ENCODE measurements around the gene SKAP1.
A peak's percentile ranks its signal among the peaks of the same experiment; 100 is the strongest.
"Not testable (repeated sequence)": the region's sequence is repeated elsewhere in the genome, so short reads cannot be mapped to it uniquely, and the experiment has no call there.

Gene SKAP1

GRCh38 chr17:48314716-48315115 is 115.3 kb downstream of the SKAP1 start:
- no peak for DNase-seq

DNA sequence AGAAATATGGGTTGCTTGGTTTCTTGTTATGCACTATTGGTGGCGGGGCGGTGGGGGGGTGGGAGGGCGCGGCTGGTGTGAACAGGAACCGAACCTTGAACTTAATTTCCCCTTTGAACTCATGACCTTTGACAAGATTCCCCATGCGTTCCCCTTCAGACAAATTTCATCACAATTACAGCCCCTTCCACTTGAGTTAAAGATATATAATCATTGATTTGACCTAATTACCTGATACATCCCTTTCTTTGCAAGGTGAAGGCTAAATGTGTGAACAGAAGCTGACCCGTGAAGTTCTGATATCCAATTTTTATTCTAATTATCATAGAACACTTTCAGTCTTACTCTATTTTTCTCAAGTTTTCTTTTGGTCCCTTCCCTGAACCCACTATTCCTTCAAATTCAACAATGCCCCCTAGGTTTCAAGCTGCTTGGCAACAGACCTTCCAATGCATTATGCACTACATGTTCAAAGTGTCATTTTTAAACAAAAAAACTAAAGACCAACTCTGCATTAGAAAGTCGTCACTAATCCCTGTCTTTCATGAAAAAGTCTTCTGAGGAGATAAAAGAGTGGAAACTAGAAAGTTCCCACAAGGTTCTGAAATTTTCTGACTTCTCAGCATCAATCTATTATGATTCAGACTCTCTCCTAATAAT is 116.8 kb downstream of the SKAP1 start:
- no peak for DNase-seq

GRCh38 chr17:48311324-48311723 is 118.7 kb downstream of the SKAP1 start:
- DNase-seq, result no peak

DNA sequence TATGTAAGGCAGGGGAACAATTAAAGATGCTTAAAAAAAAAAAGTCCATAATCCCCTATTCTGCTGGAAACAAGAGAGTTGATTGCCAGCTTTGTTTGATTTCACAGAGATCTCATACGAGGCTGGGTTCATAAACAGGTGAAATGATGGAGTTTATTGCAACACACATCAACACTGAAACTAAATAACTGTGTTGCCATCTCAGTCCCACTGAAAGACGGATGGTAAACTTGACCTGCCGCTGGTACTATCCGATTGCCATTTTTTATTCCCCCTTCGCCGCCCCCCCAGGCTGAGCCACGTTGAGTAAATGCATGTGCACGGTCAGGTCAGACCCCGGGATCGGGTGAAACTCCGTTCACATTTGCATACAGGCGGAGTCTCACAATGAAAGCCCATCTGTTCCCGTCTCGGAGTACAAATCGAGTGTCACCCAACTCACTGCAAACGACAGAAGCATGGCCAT is 119.2 kb downstream of the SKAP1 start:
- peak; percentile 93 for DNase-seq

DNA sequence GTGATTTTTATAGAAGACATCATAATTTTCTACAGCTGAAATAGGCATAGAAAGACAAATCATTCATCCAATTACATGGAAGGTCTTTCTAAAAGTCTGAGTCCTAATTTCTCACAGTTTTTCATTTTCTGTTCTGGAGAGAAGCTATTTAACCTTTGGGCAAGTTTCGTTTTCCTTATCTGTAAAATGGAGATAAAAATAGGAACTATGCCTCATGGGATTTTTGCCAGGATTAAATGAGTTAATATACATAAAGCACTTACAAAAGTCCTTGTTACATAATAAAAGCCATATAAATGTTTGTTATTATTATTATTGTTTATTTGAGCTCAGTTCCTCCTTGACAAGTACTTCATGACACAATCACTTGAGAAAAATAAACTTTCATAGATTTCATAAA is 121.4 kb downstream of the SKAP1 start:
- no peak for DNase-seq

- no peak for DNase-seq
Measured at GRCh38 chr17:48307814-48308411, 122.1 kb downstream of the SKAP1 start.

DNA sequence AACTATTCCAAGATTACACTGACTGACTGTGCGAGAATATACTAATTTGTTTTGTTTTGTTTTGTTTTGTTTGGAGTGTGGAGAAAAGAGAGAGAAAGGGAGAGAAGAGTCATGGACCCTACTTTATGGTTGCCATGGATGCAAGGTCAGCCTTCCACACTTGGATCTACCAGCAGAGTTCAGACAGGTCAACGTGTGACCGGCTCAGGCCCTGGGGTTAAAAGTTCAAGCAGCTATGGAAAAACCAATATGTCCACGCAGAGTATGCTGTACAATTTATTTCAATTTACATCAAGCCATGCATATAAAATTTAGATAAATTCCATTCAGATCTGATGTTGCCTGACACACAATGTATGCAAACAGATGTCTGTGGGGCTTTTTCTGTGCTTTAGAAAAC is 122.8 kb downstream of the SKAP1 start:
- DNase-seq, result no peak

DNA sequence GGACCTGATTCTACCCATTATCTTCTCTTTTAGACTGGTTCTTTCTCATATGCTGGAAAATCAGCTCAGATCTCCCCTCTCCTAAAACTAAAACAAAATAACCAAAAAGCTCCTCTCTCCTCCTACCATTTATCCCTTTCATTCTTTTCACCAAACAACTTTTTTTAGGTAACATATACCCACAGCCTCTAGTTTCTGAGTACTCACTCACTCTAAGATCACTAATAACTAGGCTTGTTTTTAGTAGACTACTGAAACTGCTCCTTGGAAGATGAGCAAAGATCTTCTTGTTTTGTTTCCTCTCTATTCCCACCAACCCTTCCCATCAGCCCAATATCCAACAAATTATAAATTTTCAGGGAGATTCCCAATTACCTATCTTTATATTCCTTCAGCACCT is 129.0 kb downstream of the SKAP1 start:
- DNase-seq, result no peak

DNA sequence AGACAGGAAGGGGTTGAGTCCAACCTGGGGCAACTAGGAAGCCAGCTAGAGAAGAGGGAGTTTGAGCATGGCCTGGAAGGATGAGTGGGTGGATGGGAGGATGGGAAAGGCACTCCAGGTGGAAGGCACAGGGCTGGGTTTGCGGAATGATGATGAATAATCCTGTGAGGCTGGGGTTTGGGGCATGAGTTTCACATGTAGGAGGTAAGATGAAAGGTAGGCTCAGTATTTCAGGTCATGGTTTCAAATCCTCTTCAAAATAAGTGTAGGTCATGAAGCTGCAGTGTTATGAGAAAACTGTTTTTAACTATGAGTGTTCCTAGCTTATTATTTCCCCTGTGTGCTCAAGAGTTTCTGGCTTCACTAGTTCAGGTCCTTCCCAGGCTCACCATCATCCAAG is 130.3 kb downstream of the SKAP1 start:
- DNase-seq, result no peak

DNA sequence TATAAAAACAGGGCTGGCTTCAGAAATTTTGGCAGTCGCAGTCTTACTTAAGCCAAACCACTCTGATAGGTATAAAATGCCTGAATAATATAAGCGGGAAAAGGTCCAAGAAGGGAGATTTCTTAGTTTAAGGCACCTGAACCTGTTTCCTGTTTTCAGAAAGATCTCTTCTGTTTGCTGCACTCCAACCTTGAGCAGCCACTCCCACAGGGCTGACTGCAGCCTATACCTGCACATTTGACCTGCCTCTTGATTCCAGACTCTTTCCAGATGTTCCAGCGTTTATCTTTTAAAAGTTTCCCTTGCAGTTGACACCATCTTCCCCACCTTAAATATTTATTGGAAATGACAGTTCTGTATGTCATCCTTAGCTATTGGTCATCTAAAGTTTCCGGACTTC is 132.2 kb downstream of the SKAP1 start:
- no peak for DNase-seq

GRCh38 chr17:48296453-48296852 is 133.6 kb downstream of the SKAP1 start:
- DNase-seq, result no peak

DNA sequence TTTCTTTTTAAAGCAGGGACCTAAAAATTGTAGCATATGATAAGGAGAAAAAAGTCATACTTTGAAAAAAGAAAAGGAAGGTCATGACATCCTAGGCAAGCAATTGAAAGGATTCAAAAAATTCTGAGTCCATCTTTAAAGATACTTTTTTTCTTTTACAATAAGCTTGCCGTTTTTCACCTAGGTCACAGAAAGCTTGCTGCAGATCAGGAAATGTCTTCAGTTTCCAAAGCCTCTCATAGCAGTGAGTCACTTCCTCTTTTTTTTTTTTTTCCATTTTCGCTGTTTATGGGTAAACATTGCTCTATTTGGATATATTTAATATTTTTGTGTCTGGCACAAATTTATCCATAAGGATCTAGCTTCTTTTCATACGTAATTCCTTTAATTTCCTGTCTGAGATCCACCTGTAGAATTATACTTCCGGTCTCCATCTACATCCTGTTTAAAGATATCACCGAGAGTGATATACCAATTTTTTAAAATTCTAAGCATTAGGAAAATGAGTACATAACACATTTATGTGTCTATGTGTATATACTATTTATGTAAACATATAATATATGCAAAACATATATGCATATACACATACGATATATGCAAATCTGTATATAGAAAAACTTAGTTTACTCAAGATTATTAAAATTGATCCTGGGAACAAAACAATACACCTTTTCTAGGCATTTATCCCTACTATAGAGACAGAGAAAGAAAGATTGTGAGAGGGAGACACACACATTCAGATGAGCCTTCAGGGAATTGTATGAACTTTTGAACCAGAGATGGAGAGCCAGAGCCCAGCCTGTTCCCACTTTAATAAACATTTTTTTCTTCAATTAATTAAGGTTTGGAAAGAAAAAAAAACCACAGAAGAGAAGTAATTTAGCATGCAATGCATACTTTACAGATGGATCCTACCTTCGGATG is 134.4 kb downstream of the SKAP1 start:
- no peak for DNase-seq

- DNase-seq, result no peak
Measured at GRCh38 chr17:48294806-48295361, 135.1 kb downstream of the SKAP1 start.

DNA sequence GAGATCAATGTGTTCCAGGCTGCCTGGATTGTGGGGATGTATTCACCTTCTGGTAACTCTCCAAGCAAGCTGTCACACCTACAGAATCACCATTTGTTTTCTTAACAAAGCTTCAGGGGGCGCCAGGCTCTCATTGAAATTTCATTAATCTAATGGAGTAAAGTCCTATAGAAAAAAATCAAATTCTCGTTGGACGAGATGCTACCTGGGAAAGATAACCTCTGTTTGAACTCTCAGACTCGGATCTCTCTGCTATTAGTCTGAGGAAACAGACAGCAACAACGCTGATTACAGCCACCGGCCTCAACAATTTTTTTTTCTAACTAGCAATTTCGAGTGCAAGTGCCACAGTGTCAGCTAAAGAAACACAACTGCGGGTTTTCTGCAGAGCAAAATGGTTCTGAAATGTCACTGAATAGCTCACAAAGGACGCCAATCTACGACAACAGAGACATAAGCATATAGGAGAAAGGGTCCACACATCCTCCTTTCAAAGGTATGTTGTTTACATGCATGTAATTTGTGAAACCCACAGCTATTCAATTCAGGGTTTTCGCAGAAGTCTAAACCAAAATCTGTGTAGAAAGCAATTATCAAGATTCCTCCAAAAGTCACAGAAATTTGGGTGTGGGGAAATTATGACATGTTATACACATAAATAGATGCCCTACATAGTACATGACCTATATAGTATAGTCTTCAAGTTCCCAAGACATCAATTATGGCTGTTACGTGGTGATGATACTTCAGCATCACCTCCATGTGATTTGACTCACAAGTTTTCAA is 135.8 kb downstream of the SKAP1 start:
- DNase-seq, result no peak

DNA sequence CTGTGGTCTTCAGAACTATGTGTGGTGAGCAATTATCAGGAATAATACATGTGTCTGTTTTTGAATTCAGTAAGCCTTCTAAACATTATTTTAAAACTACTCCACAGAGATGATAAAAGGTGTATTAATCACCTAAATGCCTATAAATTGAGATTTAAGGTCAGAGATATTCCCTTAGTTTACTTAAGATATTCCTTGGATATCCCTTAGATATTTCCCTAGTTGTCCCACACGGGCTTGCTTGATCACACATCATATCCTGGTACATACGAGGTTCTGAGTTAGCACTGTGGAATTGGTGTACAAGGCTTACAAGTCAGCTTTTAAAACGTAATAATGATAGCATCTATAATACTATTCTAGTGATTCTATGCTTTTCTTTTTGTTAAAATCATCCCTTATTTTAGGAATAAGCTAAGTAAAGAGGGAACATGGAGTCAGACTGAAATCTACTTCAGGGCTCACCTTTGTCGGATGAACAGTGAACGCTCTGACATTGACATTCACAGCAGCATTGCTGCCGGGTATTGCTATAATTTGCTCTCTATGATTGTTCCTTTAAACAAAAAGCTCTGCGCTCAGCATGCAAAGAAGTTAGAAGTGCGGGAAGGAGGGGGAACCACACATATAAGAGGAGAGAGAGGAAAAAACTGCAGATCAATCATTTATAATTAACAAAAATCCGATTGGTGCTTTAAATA is 136.5 kb downstream of the SKAP1 start:
- DNase-seq, result no peak

DNA sequence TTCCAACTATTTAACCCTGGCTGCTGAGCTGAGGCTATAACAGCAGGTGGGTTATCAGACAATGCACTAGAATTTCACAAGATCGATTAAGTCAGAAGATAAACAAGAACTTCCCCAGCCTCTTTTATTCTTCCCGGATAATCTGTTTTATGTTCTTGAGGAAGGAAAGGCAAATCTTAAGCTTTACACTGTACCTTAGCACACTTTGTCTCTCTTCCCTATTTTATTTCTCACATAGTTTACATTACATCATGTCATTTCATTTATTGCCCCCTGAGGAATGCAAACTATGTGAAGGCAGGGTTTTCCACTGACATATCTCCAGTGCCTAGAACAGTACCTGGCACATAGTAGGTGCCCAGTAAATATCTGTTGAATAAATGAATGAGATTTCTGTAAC is 139.6 kb downstream of the SKAP1 start:
- DNase-seq, result no peak

DNA sequence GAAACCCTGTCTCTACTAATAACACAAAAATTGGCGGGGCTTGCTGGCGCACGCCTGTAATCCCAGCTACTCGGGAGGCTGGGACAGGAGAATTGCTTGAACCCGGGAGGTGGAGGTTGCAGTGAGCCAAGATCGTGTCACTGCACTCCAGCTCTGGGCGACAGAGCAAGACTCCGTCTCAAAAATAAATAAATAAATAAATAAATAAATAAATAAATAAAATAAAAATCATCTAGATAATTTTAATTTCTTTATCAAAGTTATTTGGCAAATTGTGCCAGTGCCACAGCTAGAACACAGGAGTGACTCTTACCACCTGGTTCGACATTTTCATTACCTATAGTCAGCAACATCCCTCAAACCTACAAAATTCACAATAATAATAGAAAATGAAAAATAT is 143.1 kb downstream of the SKAP1 start:
- not testable (repeated sequence) for DNase-seq

DNA sequence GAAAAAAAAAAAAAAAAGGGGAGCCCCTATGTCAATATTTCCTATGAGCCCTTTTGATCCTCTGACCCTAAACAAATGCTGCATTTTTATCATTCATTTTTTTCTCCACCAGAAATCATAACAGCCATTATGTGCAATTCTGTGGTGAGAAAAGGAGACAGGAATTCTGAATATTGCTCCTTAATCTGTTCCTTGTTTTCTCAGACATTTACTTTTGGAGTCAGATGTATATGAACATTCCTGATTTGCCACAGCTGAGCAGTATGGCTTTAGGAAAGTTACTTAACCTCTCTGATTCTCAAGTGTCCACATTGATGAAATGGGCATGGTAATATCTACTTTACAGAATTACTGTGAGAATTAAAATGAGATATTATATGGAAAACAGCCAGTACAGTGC is 144.4 kb downstream of the SKAP1 start:
- no peak for DNase-seq

- DNase-seq, result no peak
Measured at GRCh38 chr17:48283907-48284306, 146.1 kb downstream of the SKAP1 start.

DNA sequence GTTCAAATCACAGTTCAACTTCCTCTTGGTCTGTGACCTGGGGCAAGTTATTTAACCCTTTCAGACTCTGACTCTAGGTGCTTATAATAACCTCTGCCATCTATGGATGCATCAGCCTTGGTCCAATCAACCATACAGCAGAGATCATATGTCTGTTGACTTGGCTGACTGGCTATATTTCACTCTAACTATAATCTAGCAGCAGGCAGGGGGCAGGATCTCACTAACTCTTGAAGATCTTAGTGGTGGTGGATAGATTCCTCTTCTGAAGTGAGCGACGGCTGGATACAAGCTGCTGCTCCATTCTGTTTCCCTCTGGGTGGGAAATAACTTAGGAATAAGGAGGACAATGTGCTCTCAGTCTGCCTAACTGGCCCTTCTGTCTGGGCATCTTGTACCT is 146.6 kb downstream of the SKAP1 start:
- DNase-seq, result no peak

GRCh38 chr17:48282303-48282702 is 147.7 kb downstream of the SKAP1 start:
- DNase-seq, result no peak
